ENCODE data around the gene CEP104.

The CEP104 gene

GRCh38 chr1:3900150-3900968 lies 43.3 kb upstream of the CEP104 start, which contains the start of gene C1orf174:
Gene C1orf174, minus strand, starts transcription at chr1:3900272. Its CDS starts 86 bp downstream, at chr1:3900186.
- H3K4me3 ChIP-seq (ENCODE audit: low read length) = peak within 1 kb of the TSS; percentile 90
- no peaks in the 10 kb centered on the region for H3K27me3 ChIP-seq (ENCODE audit: control insufficient read depth, insufficient read depth, low read length)
- H3K9ac ChIP-seq (ENCODE audit: low read depth, low read length) = peak within 1 kb of the TSS; percentile 96
- no peaks in the 10 kb centered on the region for H3K9me3 ChIP-seq (replicated peaks; ENCODE audit: low read length)
- H3K36me3 ChIP-seq (ENCODE audit: insufficient read depth, low read length) = peaks cover 2% of the 10 kb centered on the region
- H3K4me1 ChIP-seq (ENCODE audit: control insufficient read depth, insufficient read depth, low read length) = peaks cover 22% of the 10 kb centered on the region
- H3K4me2 ChIP-seq (ENCODE audit: low read length) = peak within 1 kb of the TSS; percentile 95

- H3K9ac ChIP-seq (ENCODE audit: low read depth, low read length) = peak overlapping the region; percentile 96
- peaks cover 8% of the 10 kb centered on the region for H3K36me3 ChIP-seq (ENCODE audit: insufficient read depth, low read length)
- no peaks in the 10 kb centered on the region for H3K9me3 ChIP-seq (replicated peaks; ENCODE audit: low read length)
- H3K4me2 ChIP-seq (ENCODE audit: low read length) = peak overlapping the region; percentile 95
- peak overlapping the region; percentile 90 for H3K4me3 ChIP-seq (ENCODE audit: low read length)
- H3K27me3 ChIP-seq (ENCODE audit: control insufficient read depth, insufficient read depth, low read length) = no peaks in the 10 kb centered on the region
- peaks cover 22% of the 10 kb centered on the region for H3K4me1 ChIP-seq (ENCODE audit: control insufficient read depth, insufficient read depth, low read length)
Measured at GRCh38 chr1:3899754-3900149, 42.7 kb upstream of the CEP104 start.

- H3K36me3 ChIP-seq (ENCODE audit: insufficient read depth, low read length) = peaks cover 10% of the 10 kb centered on the region
- H3K4me2 ChIP-seq (ENCODE audit: low read length) = peak overlapping the region; percentile 95
- H3K27me3 ChIP-seq (ENCODE audit: control insufficient read depth, insufficient read depth, low read length) = no peaks in the 10 kb centered on the region
- no peaks in the 10 kb centered on the region for H3K9me3 ChIP-seq (replicated peaks; ENCODE audit: low read length)
- peak overlapping the region; percentile 96 for H3K9ac ChIP-seq (ENCODE audit: low read depth, low read length)
- peak overlapping the region; percentile 90 for H3K4me3 ChIP-seq (ENCODE audit: low read length)
- peaks cover 22% of the 10 kb centered on the region for H3K4me1 ChIP-seq (ENCODE audit: control insufficient read depth, insufficient read depth, low read length)
Measured at GRCh38 chr1:3898994-3899753, 42.2 kb upstream of the CEP104 start.

GRCh38 chr1:3898475-3898735 lies 41.4 kb upstream of the CEP104 start:
- no peak overlapping the region for H3K9ac ChIP-seq (ENCODE audit: low read depth, low read length)
- H3K27me3 ChIP-seq (ENCODE audit: control insufficient read depth, insufficient read depth, low read length) = no peaks in the 10 kb centered on the region
- H3K4me2 ChIP-seq (ENCODE audit: low read length) = peak overlapping the region; percentile 95
- peaks cover 10% of the 10 kb centered on the region for H3K36me3 ChIP-seq (ENCODE audit: insufficient read depth, low read length)
- H3K4me3 ChIP-seq (ENCODE audit: low read length) = no peak overlapping the region
- H3K9me3 ChIP-seq (replicated peaks; ENCODE audit: low read length) = no peaks in the 10 kb centered on the region
- peaks cover 18% of the 10 kb centered on the region for H3K4me1 ChIP-seq (ENCODE audit: control insufficient read depth, insufficient read depth, low read length)

- Histone ChIP-seq H3K4me3 (ENCODE audit: low read length) (no peak overlapping the region), H3K4me2 (ENCODE audit: low read length) (no peak overlapping the region), H3K9me3 (replicated peaks; ENCODE audit: low read length) (no peaks in the 10 kb centered on the region), H3K4me1 (ENCODE audit: control insufficient read depth, insufficient read depth, low read length) (peaks cover 9% of the 10 kb centered on the region), H3K9ac (ENCODE audit: low read depth, low read length) (no peak overlapping the region), H3K36me3 (ENCODE audit: insufficient read depth, low read length) (peaks cover 17% of the 10 kb centered on the region), H3K27me3 (ENCODE audit: control insufficient read depth, insufficient read depth, low read length) (no peaks in the 10 kb centered on the region)
Measured at GRCh38 chr1:3896396-3897000, 39.5 kb upstream of the CEP104 start.

- Histone ChIP-seq H3K9ac (ENCODE audit: low read depth, low read length) (no peak overlapping the region), H3K4me3 (ENCODE audit: low read length) (no peak overlapping the region), H3K4me2 (ENCODE audit: low read length) (no peak overlapping the region), H3K4me1 (ENCODE audit: control insufficient read depth, insufficient read depth, low read length) (peaks cover 7% of the 10 kb centered on the region), H3K9me3 (replicated peaks; ENCODE audit: low read length) (no peaks in the 10 kb centered on the region), H3K36me3 (ENCODE audit: insufficient read depth, low read length) (peaks cover 23% of the 10 kb centered on the region), H3K27me3 (ENCODE audit: control insufficient read depth, insufficient read depth, low read length) (no peaks in the 10 kb centered on the region)
Measured at GRCh38 chr1:3895951-3896325, 38.9 kb upstream of the CEP104 start.

GRCh38 chr1:3895279-3895950 lies 38.4 kb upstream of the CEP104 start:
- Histone ChIP-seq H3K4me3 (ENCODE audit: low read length) (no peak overlapping the region), H3K36me3 (ENCODE audit: insufficient read depth, low read length) (peaks cover 26% of the 10 kb centered on the region), H3K9me3 (replicated peaks; ENCODE audit: low read length) (no peaks in the 10 kb centered on the region), H3K4me2 (ENCODE audit: low read length) (no peak overlapping the region), H3K27me3 (ENCODE audit: control insufficient read depth, insufficient read depth, low read length) (no peaks in the 10 kb centered on the region), H3K9ac (ENCODE audit: low read depth, low read length) (no peak overlapping the region), H3K4me1 (ENCODE audit: control insufficient read depth, insufficient read depth, low read length) (peaks cover 7% of the 10 kb centered on the region)

GRCh38 chr1:3894626-3895278 lies 37.7 kb upstream of the CEP104 start:
- Histone ChIP-seq H3K9me3 (replicated peaks; ENCODE audit: low read length) (no peaks in the 10 kb centered on the region), H3K36me3 (ENCODE audit: insufficient read depth, low read length) (peaks cover 33% of the 10 kb centered on the region), H3K4me1 (ENCODE audit: control insufficient read depth, insufficient read depth, low read length) (peaks cover 7% of the 10 kb centered on the region), H3K4me2 (ENCODE audit: low read length) (no peak overlapping the region), H3K9ac (ENCODE audit: low read depth, low read length) (no peak overlapping the region), H3K4me3 (ENCODE audit: low read length) (no peak overlapping the region), H3K27me3 (ENCODE audit: control insufficient read depth, insufficient read depth, low read length) (no peaks in the 10 kb centered on the region)

- H3K9me3 ChIP-seq (replicated peaks; ENCODE audit: low read length) = no peaks in the 10 kb centered on the region
- no peaks in the 10 kb centered on the region for H3K4me1 ChIP-seq (ENCODE audit: control insufficient read depth, insufficient read depth, low read length)
- peaks cover 38% of the 10 kb centered on the region for H3K36me3 ChIP-seq (ENCODE audit: insufficient read depth, low read length)
- H3K9ac ChIP-seq (ENCODE audit: low read depth, low read length) = no peak overlapping the region
- no peak overlapping the region for H3K4me3 ChIP-seq (ENCODE audit: low read length)
- no peak overlapping the region for H3K4me2 ChIP-seq (ENCODE audit: low read length)
- no peaks in the 10 kb centered on the region for H3K27me3 ChIP-seq (ENCODE audit: control insufficient read depth, insufficient read depth, low read length)
Measured at GRCh38 chr1:3893190-3893589, 36.2 kb upstream of the CEP104 start.

- Histone ChIP-seq H3K27me3 (ENCODE audit: control insufficient read depth, insufficient read depth, low read length) (no peaks in the 10 kb centered on the region), H3K4me3 (ENCODE audit: low read length) (no peak overlapping the region), H3K36me3 (ENCODE audit: insufficient read depth, low read length) (peaks cover 42% of the 10 kb centered on the region), H3K9me3 (replicated peaks; ENCODE audit: low read length) (no peaks in the 10 kb centered on the region), H3K4me2 (ENCODE audit: low read length) (no peak overlapping the region), H3K4me1 (ENCODE audit: control insufficient read depth, insufficient read depth, low read length) (no peaks in the 10 kb centered on the region), H3K9ac (ENCODE audit: low read depth, low read length) (no peak overlapping the region)
Measured at GRCh38 chr1:3892748-3893147, 35.7 kb upstream of the CEP104 start.

GRCh38 chr1:3891329-3891865 lies 34.4 kb upstream of the CEP104 start:
- Histone ChIP-seq H3K9ac (ENCODE audit: low read depth, low read length) (no peak overlapping the region), H3K4me1 (ENCODE audit: control insufficient read depth, insufficient read depth, low read length) (no peaks in the 10 kb centered on the region), H3K4me2 (ENCODE audit: low read length) (no peak overlapping the region), H3K36me3 (ENCODE audit: insufficient read depth, low read length) (peaks cover 47% of the 10 kb centered on the region), H3K27me3 (ENCODE audit: control insufficient read depth, insufficient read depth, low read length) (no peaks in the 10 kb centered on the region), H3K9me3 (replicated peaks; ENCODE audit: low read length) (no peaks in the 10 kb centered on the region), H3K4me3 (ENCODE audit: low read length) (no peak overlapping the region)

All from skeletal muscle satellite cell (primary cell).